GM12878 (cell line): ENCODE data around the gene KCNC4. TPM values are rescaled to one million over a fixed set of nuclear protein-coding genes. Genes with fewer than 3 reads are reported as not detected.

ENCODE experiments used
- ATF3 ChIP-seq: IDR thresholded peaks from 2 replicates; pipeline ENCODE4 v1.6.1; 2011; ENCODE audit warnings: low read depth, mild to moderate bottlenecking, low read length, moderate library complexity, borderline replicate concordance; ENCODE audit errors: extremely low read depth
- MTA2 ChIP-seq: fragments of 450-650 bp; IDR thresholded peaks from 2 replicates; pipeline ENCODE4 v1.6.1; 2016; ENCODE audit warnings: low read depth, mild to moderate bottlenecking, moderate library complexity
- SKIL ChIP-seq: fragments of 450-650 bp; IDR thresholded peaks from 2 replicates; pipeline ENCODE4 v1.6.1; 2017; ENCODE audit warnings: mild to moderate bottlenecking, low read depth, inconsistent platforms; ENCODE audit not compliant: poor library complexity, severe bottlenecking
- ZBTB40 ChIP-seq: fragments of 450-650 bp; IDR thresholded peaks from 2 replicates; pipeline ENCODE4 v1.6.1; 2016; ENCODE audit warnings: mild to moderate bottlenecking, moderate library complexity, borderline replicate concordance
- ZNF687 ChIP-seq: fragments of 450-650 bp; IDR thresholded peaks from 2 replicates; pipeline ENCODE4 v1.6.1; 2017; ENCODE audit warnings: mild to moderate bottlenecking, moderate library complexity
- polyA plus RNA-seq, 11 experiments: library from polyadenylated mRNA; depleted of rRNA in 4 of 11; unstranded in 6 of 11; stranded (reverse) in 5 of 11; fragments of >200 nt; fragmentation: Nextera tagmentation in 4 of 11; fragmentation: Illumina TruSeq in 1 of 11; extraction: Ambion mirVana in 4 of 11; extraction: Trizol in 1 of 11; gene quantifications; 1 replicate in 1 of 11; 2 replicates in 10 of 11; pipeline versions ENCODE4 v1.2.1 to v1.2.3, GENCODE V29; 2011 to 2016; ENCODE audit warnings: inconsistent platforms in 2 of 11, missing spikeins in 2 of 11, low read depth in 1 of 11
- total RNA-seq, 4 experiments: library from RNA; depleted of rRNA in 3 of 4; stranded (reverse); fragments of >200 nt in 3 of 4; fragmentation: Illumina TruSeq in 1 of 4; extraction: Trizol in 1 of 4; gene quantifications; 2 replicates each; pipeline versions ENCODE4 v1.2.1 to v1.2.3, GENCODE V29; 2013 to 2021

The KCNC4 gene
- total and polyA plus RNA-seq, 10 of the 15 experiments (the other 5 are each of a cell fraction or from before 2014, with no cell fraction given): 0.06 to 1.7 (median 0.36) TPM

GRCh38 chr1:110239441-110240430 lies 29.6 kb downstream of the KCNC4 start (continued):
- TF ChIP-seq ZNF687: no peak
- TF ChIP-seq ATF3: no peak
- no peak for TF ChIP-seq SKIL
- no peak for TF ChIP-seq MTA2
- no peak for TF ChIP-seq ZBTB40
